ENCODE results near the gene CHSY3. TPM values are rescaled to one million over a fixed set of nuclear protein-coding genes. Genes with fewer than 3 reads are reported as not detected.

Gene CHSY3
- polyA plus RNA-seq, 1 donor from 2014 or later = 0.40 TPM

DNA sequence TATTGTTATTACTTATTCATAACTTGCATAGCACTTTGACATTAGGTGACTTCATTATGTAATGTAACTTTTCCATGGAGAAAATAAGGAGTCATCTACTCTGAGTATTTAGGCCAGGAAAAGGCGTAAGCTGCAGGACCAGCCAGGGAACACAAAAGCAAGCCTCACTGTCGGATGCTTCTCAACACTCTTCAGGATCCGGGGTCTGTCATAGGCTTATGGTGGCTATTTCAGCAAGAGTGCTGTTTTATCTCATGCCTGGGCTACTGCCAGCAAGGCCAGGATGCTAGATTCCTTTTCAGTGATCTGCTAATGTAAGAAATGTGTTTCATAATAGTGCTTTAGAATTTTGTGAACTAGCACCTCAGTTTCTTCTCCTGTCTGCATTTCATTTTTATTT, 162.4 kb downstream of the CHSY3 start:
- no peak overlapping the region for H3K27ac ChIP-seq (ENCODE audit: low read length)
- no peaks in the 10 kb centered on the region for H3K36me3 ChIP-seq (ENCODE audit: insufficient read depth, low read length)
- H4K20me1 ChIP-seq (ENCODE audit: insufficient read depth) = no peaks in the 10 kb centered on the region
- H3F3A ChIP-seq (ENCODE audit: insufficient read depth, low read length, poor library complexity, severe bottlenecking) = no peaks in the 10 kb centered on the region
- TF ChIP-seq MXI1 (conservative IDR thresholded peaks at IDR 0.05; ENCODE audit: poor library complexity, severe bottlenecking) (no peak), SMC3 (conservative IDR thresholded peaks at IDR 0.05; ENCODE audit: poor library complexity) (no peak), EP300 (conservative IDR thresholded peaks at IDR 0.05; ENCODE audit: poor library complexity, severe bottlenecking) (no peak), CTCF (IDR thresholded peaks at IDR 0.05; ENCODE audit: poor library complexity, severe bottlenecking) (no peak), TAF1 (IDR thresholded peaks at IDR 0.05; ENCODE audit: low read depth) (no peak), REST (IDR thresholded peaks at IDR 0.05; ENCODE audit: borderline replicate concordance) (no peak), RAD21 (conservative IDR thresholded peaks at IDR 0.05) (no peak), POLR2AphosphoS5 (IDR thresholded peaks at IDR 0.05) (no peak), EZH2 (IDR thresholded peaks at IDR 0.05; ENCODE audit: borderline replicate concordance, insufficient read depth, low read length, poor library complexity, severe bottlenecking) (no peak)
- H3K4me2 ChIP-seq (ENCODE audit: low read length) = no peak overlapping the region
- no peaks in the 10 kb centered on the region for H3K79me2 ChIP-seq (replicated peaks; ENCODE audit: insufficient read depth, low read length)
- H2AFZ ChIP-seq (ENCODE audit: low read depth, low read length) = no peak overlapping the region
- H3K27me3 ChIP-seq (ENCODE audit: insufficient read depth, low read depth, low read length) = no peaks in the 10 kb centered on the region
- no peaks in the 10 kb centered on the region for H3K9me2 ChIP-seq (ENCODE audit: insufficient read depth, low read length)
- no peak overlapping the region for H3K4me3 ChIP-seq (ENCODE audit: low read length)
- H3K9ac ChIP-seq (ENCODE audit: low read length) = no peak overlapping the region
- no peaks in the 10 kb centered on the region for H3K9me3 ChIP-seq (ENCODE audit: low read length)

DNA sequence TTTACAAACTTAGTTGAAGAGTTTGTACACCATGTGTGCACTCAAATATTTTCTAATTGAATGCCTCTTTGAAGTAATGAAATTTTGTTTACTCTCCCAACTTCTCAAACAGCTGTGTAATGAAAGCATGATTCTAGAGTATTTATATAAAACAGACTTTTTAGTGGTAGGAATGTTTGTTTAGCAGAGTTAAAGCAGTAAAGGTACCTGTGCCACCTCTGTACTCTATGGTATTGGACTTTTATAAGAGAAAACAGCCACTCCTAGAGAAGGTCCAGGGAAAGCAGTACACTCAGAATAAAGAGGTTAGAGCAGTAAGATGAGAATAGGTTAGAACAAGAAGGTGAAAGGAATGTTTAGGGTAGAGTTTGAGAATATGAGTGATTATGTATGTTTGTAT, 163.1 kb downstream of the CHSY3 start:
- no peak overlapping the region for H3K27ac ChIP-seq (ENCODE audit: low read length)
- H3F3A ChIP-seq (ENCODE audit: insufficient read depth, low read length, poor library complexity, severe bottlenecking) = no peaks in the 10 kb centered on the region
- no peaks in the 10 kb centered on the region for H4K20me1 ChIP-seq (ENCODE audit: insufficient read depth)
- H3K79me2 ChIP-seq (replicated peaks; ENCODE audit: insufficient read depth, low read length) = no peaks in the 10 kb centered on the region
- no peaks in the 10 kb centered on the region for H3K36me3 ChIP-seq (ENCODE audit: insufficient read depth, low read length)
- no peaks in the 10 kb centered on the region for H3K9me3 ChIP-seq (ENCODE audit: low read length)
- no peak overlapping the region for H3K4me2 ChIP-seq (ENCODE audit: low read length)
- no peaks in the 10 kb centered on the region for H3K27me3 ChIP-seq (ENCODE audit: insufficient read depth, low read depth, low read length)
- TF ChIP-seq POLR2AphosphoS5 (IDR thresholded peaks at IDR 0.05) (no peak), EZH2 (IDR thresholded peaks at IDR 0.05; ENCODE audit: borderline replicate concordance, insufficient read depth, low read length, poor library complexity, severe bottlenecking) (no peak)
- H3K4me3 ChIP-seq (ENCODE audit: low read length) = no peak overlapping the region
- H3K9ac ChIP-seq (ENCODE audit: low read length) = no peak overlapping the region
- no peak overlapping the region for H2AFZ ChIP-seq (ENCODE audit: low read depth, low read length)
- no peaks in the 10 kb centered on the region for H3K9me2 ChIP-seq (ENCODE audit: insufficient read depth, low read length)

DNA sequence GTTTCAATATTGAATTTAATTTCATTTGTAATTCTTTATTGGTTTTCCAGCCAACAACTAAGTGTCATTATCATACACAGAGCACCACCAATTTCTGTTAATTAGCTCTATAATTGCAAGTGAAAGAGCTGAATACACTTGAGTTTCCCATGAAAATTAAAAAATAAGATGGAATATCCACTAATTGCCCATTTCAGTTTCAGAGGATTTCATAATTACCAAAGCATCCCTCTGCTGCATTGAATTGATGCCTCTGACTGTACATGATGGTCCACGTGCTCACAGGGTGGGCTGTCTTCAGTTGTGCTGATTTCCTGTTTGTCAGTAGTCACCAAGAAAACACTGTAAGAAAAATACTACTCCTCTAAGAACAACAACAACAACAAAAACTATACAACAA, 163.8 kb downstream of the CHSY3 start:
- no peaks in the 10 kb centered on the region for H3K79me2 ChIP-seq (replicated peaks; ENCODE audit: insufficient read depth, low read length)
- no peaks in the 10 kb centered on the region for H3K9me3 ChIP-seq (ENCODE audit: low read length)
- H2AFZ ChIP-seq (ENCODE audit: low read depth, low read length) = no peak overlapping the region
- H3F3A ChIP-seq (ENCODE audit: insufficient read depth, low read length, poor library complexity, severe bottlenecking) = no peaks in the 10 kb centered on the region
- H3K36me3 ChIP-seq (ENCODE audit: insufficient read depth, low read length) = no peaks in the 10 kb centered on the region
- no peak overlapping the region for H3K27ac ChIP-seq (ENCODE audit: low read length)
- H4K20me1 ChIP-seq (ENCODE audit: insufficient read depth) = no peaks in the 10 kb centered on the region
- TF ChIP-seq CTCF (IDR thresholded peaks at IDR 0.05; ENCODE audit: poor library complexity, severe bottlenecking) = no peak
- TF ChIP-seq TAF1 (IDR thresholded peaks at IDR 0.05; ENCODE audit: low read depth) = no peak
- no peak for TF ChIP-seq EZH2 (IDR thresholded peaks at IDR 0.05; ENCODE audit: borderline replicate concordance, insufficient read depth, low read length, poor library complexity, severe bottlenecking)
- no peak for TF ChIP-seq POLR2AphosphoS5 (IDR thresholded peaks at IDR 0.05)
- TF ChIP-seq REST (IDR thresholded peaks at IDR 0.05; ENCODE audit: borderline replicate concordance) = no peak
- TF ChIP-seq MXI1 (conservative IDR thresholded peaks at IDR 0.05; ENCODE audit: poor library complexity, severe bottlenecking) = no peak
- no peak for TF ChIP-seq RAD21 (conservative IDR thresholded peaks at IDR 0.05)
- no peak for TF ChIP-seq SMC3 (conservative IDR thresholded peaks at IDR 0.05; ENCODE audit: poor library complexity)
- TF ChIP-seq EP300 (conservative IDR thresholded peaks at IDR 0.05; ENCODE audit: poor library complexity, severe bottlenecking) = no peak
- H3K9me2 ChIP-seq (ENCODE audit: insufficient read depth, low read length) = no peaks in the 10 kb centered on the region
- H3K4me2 ChIP-seq (ENCODE audit: low read length) = no peak overlapping the region
- H3K4me3 ChIP-seq (ENCODE audit: low read length) = no peak overlapping the region
- no peak overlapping the region for H3K9ac ChIP-seq (ENCODE audit: low read length)
- H3K27me3 ChIP-seq (ENCODE audit: insufficient read depth, low read depth, low read length) = no peaks in the 10 kb centered on the region

All from neural cell (in vitro differentiated cells).